WTC11 (cell line): ENCODE data around the gene KCNA5. TPM values are rescaled to one million over a fixed set of nuclear protein-coding genes. Genes with fewer than 3 reads are reported as not detected.

Experiments used
- ATAC-seq: fragments of 200-7000 bp; cut with Tn5 transposase; 2 replicates; pipeline ENCODE4 v1.10.0; 2021; ENCODE audit warnings: mild to moderate bottlenecking, moderate library complexity
- CTCF ChIA-PET: fragments of 300-600 bp; sonication (Branson Sonifier 250); formaldehyde crosslinking; loops from one replicate; lab custom pipeline; 2021; ENCODE audit warnings: antibody characterized with exemption; lab: Charles Lee
- POLR2A ChIA-PET: fragments of 350-600 bp; sonication (Branson Sonifier 250); formaldehyde crosslinking; loops from one replicate; lab custom pipeline; 2021; ENCODE audit warnings: antibody characterized with exemption; lab: Charles Lee
- DNase-seq: peaks from one replicate; pipeline ENCODE4 v3.0.0; 2021; ENCODE audit warnings: low spot score
- H3K27ac Mint-ChIP-seq: 2 replicates; pipeline ENCODE4 v1.8.0; 2021; ENCODE audit warnings: mixed read lengths
- H3K27me3 Mint-ChIP-seq: 2 replicates; pipeline ENCODE4 v1.8.0; 2021; ENCODE audit warnings: low read depth, mild to moderate bottlenecking, moderate library complexity, mixed read lengths
- H3K36me3 Mint-ChIP-seq: 2 replicates; pipeline ENCODE4 v1.8.0; 2021; ENCODE audit warnings: mixed read lengths
- H3K4me1 Mint-ChIP-seq: 2 replicates; pipeline ENCODE4 v1.8.0; 2022; ENCODE audit warnings: mixed read lengths
- H3K4me3 Mint-ChIP-seq: 2 replicates; pipeline ENCODE4 v1.8.0; 2021; ENCODE audit warnings: mild to moderate bottlenecking, moderate library complexity, mixed read lengths
- H3K9me3 Mint-ChIP-seq: 2 replicates; pipeline ENCODE4 v1.8.0; 2021; ENCODE audit warnings: mixed read lengths
- ARID4B ChIP-seq: sonication (generic); formaldehyde crosslinking; IDR thresholded peaks from 2 replicates; pipeline ENCODE4 v1.8.0; 2023; ENCODE audit warnings: missing genetic modification reagents, mild to moderate bottlenecking, borderline replicate concordance
- ATF3 ChIP-seq: sonication (generic); formaldehyde crosslinking; conservative IDR thresholded peaks from 2 replicates; pipeline ENCODE4 v1.8.1; 2022; ENCODE audit warnings: mild to moderate bottlenecking, missing genetic modification reagents
- E2F1 ChIP-seq: sonication (generic); formaldehyde crosslinking; IDR thresholded peaks from 2 replicates; pipeline ENCODE4 v1.8.0; 2022; ENCODE audit warnings: mild to moderate bottlenecking, missing genetic modification reagents
- FOXJ3 ChIP-seq: sonication (generic); formaldehyde crosslinking; IDR thresholded peaks from 2 replicates; pipeline ENCODE4 v1.9.0; 2021; ENCODE audit warnings: missing genetic modification reagents, mild to moderate bottlenecking, borderline replicate concordance
- HMGXB4 ChIP-seq: sonication (generic); formaldehyde crosslinking; IDR thresholded peaks from 2 replicates; pipeline ENCODE4 v1.8.1; 2023; ENCODE audit warnings: mild to moderate bottlenecking, moderate library complexity, missing genetic modification reagents
- JUN ChIP-seq: sonication (generic); formaldehyde crosslinking; IDR thresholded peaks from 2 replicates; pipeline ENCODE4 v1.8.0; 2023; ENCODE audit warnings: mild to moderate bottlenecking, missing genetic modification reagents
- MAX ChIP-seq: sonication (generic); formaldehyde crosslinking; IDR thresholded peaks from 2 replicates; pipeline ENCODE4 v1.8.0; 2022; ENCODE audit warnings: mild to moderate bottlenecking, missing genetic modification reagents
- ZBTB43 ChIP-seq: sonication (generic); formaldehyde crosslinking; IDR thresholded peaks from 2 replicates; pipeline ENCODE4 v1.8.1; 2023; ENCODE audit warnings: mild to moderate bottlenecking, missing genetic modification reagents
- ZNF138 ChIP-seq: sonication (generic); formaldehyde crosslinking; conservative IDR thresholded peaks from 2 replicates; pipeline ENCODE4 v1.8.1; 2022; ENCODE audit warnings: mild to moderate bottlenecking, moderate library complexity, missing genetic modification reagents
- ZNF532 ChIP-seq: fragments of 250-450 bp; sonication (Bioruptor Pico); IDR thresholded peaks from 2 replicates; pipeline ENCODE4 v1.9.0; 2021; ENCODE audit warnings: mild to moderate bottlenecking, borderline replicate concordance
- total RNA-seq: library from RNA; stranded (reverse); gene quantifications from 3 replicates; pipeline ENCODE4 v1.2.3, GENCODE V29; 2021

KCNA5 gene
- total RNA-seq, 1 experiment from 2014 or later, result 0.22 TPM

- TF ChIP-seq ZNF532 (CRISPR knock-in tag), result no peak
- TF ChIP-seq ZBTB43 (CRISPR knock-in tag), result no peak
- TF ChIP-seq HMGXB4 (CRISPR knock-in tag), result no peak
- TF ChIP-seq E2F1 (CRISPR knock-in tag), result no peak
- no peak for TF ChIP-seq FOXJ3 (CRISPR knock-in tag)
- TF ChIP-seq ARID4B (CRISPR knock-in tag), result no peak
- no peak for TF ChIP-seq ATF3 (CRISPR knock-in tag)
- TF ChIP-seq MAX (CRISPR knock-in tag), result no peak
- TF ChIP-seq JUN (CRISPR knock-in tag), result no peak
Observed at GRCh38 chr12:5014269-5014668, 29.4 kb upstream of the KCNA5 start (continued).

- H3K27ac Mint-ChIP-seq, result no peak overlapping the region
- CTCF ChIA-PET, result interaction anchor here (1.2 kb wide), 1 partner anchor 161 kb away, joined by 5 read pairs; no protein-coding TSS in a partner anchor
- peaks cover 3% of the 10 kb centered on the region; the same call in 1 of the 2 replicates for H3K9me3 Mint-ChIP-seq
- POLR2A ChIA-PET, result no interaction called here
- peaks cover 7% of the 10 kb centered on the region for H3K4me1 Mint-ChIP-seq
- no peaks in the 10 kb centered on the region for H3K27me3 Mint-ChIP-seq
- ATAC-seq, result no peak
- DNase-seq, result no peak
- TF ChIP-seq ZNF138 (CRISPR knock-in tag), result no peak
- TF ChIP-seq, all 79 proteins: peak for 0
- Mint-ChIP-seq H3K36me3 (no peaks in the 10 kb centered on the region), H3K4me3 (no peak overlapping the region)
Observed at GRCh38 chr12:5015711-5016492, 27.8 kb upstream of the KCNA5 start.
